Uterus (tissue), 2 donors: ENCODE results near the gene WIPF1.

ENCODE experiments used
- POLR2A ChIP-seq, 2 donors: fragments of 450-650 bp; IDR thresholded peaks; one replicate each; pipeline ENCODE4 v1.6.1; 2016; ENCODE audit warnings: antibody characterized with exemption in 2 of 2, mild to moderate bottlenecking in 1 of 2, moderate library complexity in 1 of 2
- TF ChIP-seq, protein P1 (sequence below), 4 experiments: fragments of 200-600 bp in 2 of 4; fragments of 450-650 bp in 2 of 4; sonication (generic) in 2 of 4; IDR thresholded peaks; one replicate each; pipeline ENCODE4 v1.5.1; 2016 to 2019; ENCODE audit warnings: antibody characterized with exemption in 4 of 4, mild to moderate bottlenecking in 2 of 4, moderate library complexity in 1 of 4

DNA sequence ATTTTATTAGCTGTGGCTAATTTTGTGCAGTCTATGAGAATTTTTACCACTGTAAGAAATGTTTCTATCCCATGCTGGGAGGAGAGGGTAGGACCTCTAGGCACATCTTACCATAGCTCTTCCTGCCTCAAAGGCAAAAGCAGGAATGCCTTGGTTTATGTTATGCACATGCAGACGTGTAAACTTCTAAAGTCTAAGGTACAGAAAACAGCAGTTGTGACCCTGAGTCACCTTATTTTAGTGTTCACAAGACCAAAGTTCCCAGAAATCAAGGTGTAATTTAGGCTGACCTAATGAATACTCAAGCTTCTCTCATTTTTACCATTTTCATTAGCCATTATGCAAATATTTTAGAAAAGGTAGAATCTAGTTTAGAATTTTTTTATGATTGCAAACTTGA lies 15.4 kb upstream of the WIPF1 start:
- no peak for TF ChIP-seq POLR2A (IDR thresholded peaks at IDR 0.05)
- TF ChIP-seq, protein P1, sequence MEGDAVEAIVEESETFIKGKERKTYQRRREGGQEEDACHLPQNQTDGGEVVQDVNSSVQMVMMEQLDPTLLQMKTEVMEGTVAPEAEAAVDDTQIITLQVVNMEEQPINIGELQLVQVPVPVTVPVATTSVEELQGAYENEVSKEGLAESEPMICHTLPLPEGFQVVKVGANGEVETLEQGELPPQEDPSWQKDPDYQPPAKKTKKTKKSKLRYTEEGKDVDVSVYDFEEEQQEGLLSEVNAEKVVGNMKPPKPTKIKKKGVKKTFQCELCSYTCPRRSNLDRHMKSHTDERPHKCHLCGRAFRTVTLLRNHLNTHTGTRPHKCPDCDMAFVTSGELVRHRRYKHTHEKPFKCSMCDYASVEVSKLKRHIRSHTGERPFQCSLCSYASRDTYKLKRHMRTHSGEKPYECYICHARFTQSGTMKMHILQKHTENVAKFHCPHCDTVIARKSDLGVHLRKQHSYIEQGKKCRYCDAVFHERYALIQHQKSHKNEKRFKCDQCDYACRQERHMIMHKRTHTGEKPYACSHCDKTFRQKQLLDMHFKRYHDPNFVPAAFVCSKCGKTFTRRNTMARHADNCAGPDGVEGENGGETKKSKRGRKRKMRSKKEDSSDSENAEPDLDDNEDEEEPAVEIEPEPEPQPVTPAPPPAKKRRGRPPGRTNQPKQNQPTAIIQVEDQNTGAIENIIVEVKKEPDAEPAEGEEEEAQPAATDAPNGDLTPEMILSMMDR (IDR thresholded peaks at IDR 0.05): no peak
